Brain microvascular endothelial cell (primary cell): ENCODE measurements around the gene POLR3E.

ENCODE experiments used
- DNase-seq: peaks from one replicate; pipeline ENCODE4 v3.0.0-alpha.2; 2020
- H3K27ac ChIP-seq: fragments of 250-450 bp; sonication (Bioruptor Pico); 2 replicates; pipeline ENCODE4 v1.5.1; 2020; ENCODE audit warnings: mild to moderate bottlenecking, moderate library complexity
- H3K27me3 ChIP-seq: fragments of 250-450 bp; sonication (Bioruptor Pico); replicated peaks from 2 replicates; pipeline ENCODE4 v1.5.1; 2020; ENCODE audit warnings: mild to moderate bottlenecking
- H3K36me3 ChIP-seq: fragments of 250-450 bp; sonication (Bioruptor Pico); replicated peaks from 2 replicates; pipeline ENCODE4 v1.5.1; 2020; ENCODE audit warnings: mild to moderate bottlenecking
- H3K4me3 ChIP-seq: 2 replicates; pipeline ENCODE4 v1.5.1; 2011; ENCODE audit warnings: low read depth, mild to moderate bottlenecking, control low read depth, low read length, moderate library complexity
- in situ Hi-C: cut with HindIII; loops from 2 replicates; pipeline ENCODE4 v1.10.0; 2017; ENCODE audit warnings: low sequenced_read_pairs, low pct_ligation_motif_present
- TF ChIP-seq, protein P1 (sequence below): IDR thresholded peaks from 2 replicates; pipeline ENCODE4 v1.5.1; 2011; ENCODE audit warnings: low read depth, mild to moderate bottlenecking, moderate library complexity, low read length, control low read depth, inconsistent platforms; ENCODE audit errors: missing control alignments

POLR3E gene

DNA sequence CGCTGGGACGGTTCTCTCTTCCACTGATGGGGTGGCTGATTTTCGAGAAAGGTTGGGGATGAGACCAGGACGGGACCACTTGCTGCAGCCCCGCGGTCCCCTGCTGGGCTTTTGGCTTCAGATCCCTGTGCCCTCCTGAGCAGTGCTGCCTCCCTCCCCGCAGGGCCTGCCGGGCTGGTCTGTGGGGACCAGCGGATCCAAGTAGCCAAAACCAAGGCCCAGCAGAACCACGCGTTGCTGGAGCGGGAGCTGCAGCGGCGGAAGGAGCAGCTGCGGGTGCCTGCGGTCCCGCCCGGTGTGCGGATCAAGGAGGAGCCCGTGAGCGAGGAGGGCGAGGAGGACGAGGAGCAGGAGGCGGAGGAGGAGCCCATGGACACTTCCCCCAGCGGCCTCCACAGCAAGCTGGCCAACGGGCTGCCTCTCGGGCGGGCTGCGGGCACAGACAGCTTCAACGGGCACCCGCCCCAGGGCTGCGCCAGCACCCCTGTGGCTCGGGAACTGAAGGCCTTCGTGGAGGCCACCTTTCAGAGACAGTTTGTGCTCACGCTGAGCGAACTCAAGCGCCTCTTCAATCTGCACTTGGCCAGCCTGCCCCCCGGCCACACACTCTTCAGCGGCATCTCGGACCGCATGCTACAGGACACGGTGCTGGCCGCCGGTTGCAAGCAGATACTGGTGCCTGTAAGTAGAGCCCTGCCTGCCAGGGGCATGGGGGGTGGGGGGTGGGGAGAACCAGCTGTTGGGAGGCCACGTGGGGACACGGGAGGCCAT, 28.6 kb downstream of the POLR3E start:
- Histone ChIP-seq H3K27me3 (no peaks in the 10 kb centered on the region), H3K27ac (no peak overlapping the region), H3K36me3 (peaks cover 55% of the 10 kb centered on the region), H3K4me3 (no peak overlapping the region)
- in situ Hi-C loops, result no loop called here
- TF ChIP-seq, protein P1, sequence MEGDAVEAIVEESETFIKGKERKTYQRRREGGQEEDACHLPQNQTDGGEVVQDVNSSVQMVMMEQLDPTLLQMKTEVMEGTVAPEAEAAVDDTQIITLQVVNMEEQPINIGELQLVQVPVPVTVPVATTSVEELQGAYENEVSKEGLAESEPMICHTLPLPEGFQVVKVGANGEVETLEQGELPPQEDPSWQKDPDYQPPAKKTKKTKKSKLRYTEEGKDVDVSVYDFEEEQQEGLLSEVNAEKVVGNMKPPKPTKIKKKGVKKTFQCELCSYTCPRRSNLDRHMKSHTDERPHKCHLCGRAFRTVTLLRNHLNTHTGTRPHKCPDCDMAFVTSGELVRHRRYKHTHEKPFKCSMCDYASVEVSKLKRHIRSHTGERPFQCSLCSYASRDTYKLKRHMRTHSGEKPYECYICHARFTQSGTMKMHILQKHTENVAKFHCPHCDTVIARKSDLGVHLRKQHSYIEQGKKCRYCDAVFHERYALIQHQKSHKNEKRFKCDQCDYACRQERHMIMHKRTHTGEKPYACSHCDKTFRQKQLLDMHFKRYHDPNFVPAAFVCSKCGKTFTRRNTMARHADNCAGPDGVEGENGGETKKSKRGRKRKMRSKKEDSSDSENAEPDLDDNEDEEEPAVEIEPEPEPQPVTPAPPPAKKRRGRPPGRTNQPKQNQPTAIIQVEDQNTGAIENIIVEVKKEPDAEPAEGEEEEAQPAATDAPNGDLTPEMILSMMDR, result no peak
- DNase-seq, result no peak

GRCh38 chr16:22326369-22326652, 29.1 kb downstream of the POLR3E start:
- TF ChIP-seq, protein P1, result no peak
- Histone ChIP-seq H3K27me3 (no peaks in the 10 kb centered on the region), H3K36me3 (peaks cover 56% of the 10 kb centered on the region), H3K27ac (no peak overlapping the region), H3K4me3 (no peak overlapping the region)
- in situ Hi-C loops, result no loop called here
- no peak for DNase-seq

DNA sequence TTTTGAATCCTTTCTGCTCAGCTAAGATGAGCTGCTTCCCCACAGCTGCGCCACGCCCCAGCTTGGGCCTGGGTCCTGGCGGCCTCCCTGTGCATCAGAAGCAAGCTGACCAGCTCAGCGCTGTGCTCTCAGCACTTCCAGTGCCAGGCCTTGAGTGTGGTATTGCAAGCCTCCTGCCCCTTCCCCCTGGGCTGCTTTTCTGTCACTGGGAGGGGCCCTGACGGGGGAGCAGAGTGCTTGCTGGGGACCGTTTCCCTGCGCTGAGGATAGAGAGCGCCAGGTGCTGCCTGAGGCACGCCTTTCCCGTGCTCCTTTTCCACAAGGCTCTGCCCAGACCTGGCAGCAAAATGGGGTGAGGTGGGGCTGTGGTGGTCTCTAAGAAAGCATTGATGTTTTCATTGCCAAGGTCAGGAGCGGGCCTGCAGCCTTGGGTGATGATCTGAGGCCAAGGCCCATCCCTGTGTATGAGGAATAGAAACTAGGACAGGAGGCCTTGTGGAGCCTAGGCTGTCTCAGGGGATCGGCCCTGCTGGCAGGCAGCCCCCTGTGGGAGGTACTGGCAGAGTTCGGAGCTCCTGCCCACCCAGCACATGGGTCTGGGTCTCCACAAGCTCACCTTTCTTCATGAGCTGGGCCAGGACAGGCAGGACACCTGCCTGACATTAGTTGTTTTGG, 29.7 kb downstream of the POLR3E start:
- H3K27ac ChIP-seq, result no peak overlapping the region
- H3K36me3 ChIP-seq, result peaks cover 56% of the 10 kb centered on the region
- TF ChIP-seq, protein P1, result no peak
- H3K4me3 ChIP-seq, result no peak overlapping the region
- no peak for DNase-seq
- H3K27me3 ChIP-seq, result no peaks in the 10 kb centered on the region
- in situ Hi-C loops, result no loop called here

GRCh38 chr16:22327446-22327775, 30.2 kb downstream of the POLR3E start:
- peaks cover 58% of the 10 kb centered on the region for H3K36me3 ChIP-seq
- H3K27me3 ChIP-seq, result no peaks in the 10 kb centered on the region
- in situ Hi-C loops, result no loop called here
- no peak overlapping the region for H3K4me3 ChIP-seq
- H3K27ac ChIP-seq, result no peak overlapping the region
- no peak for DNase-seq
- TF ChIP-seq, protein P1, result no peak

DNA sequence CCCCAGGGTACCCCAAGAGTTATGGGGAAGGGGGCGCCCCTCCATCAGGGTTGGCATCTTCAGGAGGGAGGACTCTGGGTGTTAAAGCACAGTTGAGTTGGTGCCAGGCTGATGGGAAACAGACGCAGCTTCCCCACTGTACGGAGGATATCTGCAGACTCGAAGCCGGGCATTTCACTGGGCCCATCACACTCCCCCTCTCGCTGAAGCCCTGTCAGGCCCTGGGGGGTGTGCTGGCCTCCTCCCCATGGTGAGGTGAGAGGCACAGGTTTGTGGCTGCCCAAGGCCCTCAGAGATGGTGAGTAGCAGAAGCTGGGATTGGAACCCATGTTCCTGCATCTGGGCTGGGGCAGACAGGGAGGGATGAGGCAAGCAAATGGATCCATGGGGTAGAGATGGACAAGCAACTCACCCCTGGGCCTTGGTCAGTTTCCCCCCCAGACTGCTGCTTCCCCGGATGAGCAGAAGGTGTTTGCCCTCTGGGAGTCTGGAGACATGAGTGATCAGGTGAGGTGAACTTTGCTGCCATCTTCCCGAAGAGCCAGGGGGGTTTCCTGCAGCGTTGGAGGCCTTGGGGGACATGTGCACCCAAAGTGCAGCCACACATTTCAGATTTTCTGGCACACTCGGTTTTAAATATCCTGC, 31.0 kb downstream of the POLR3E start:
- TF ChIP-seq, protein P1, result no peak
- Histone ChIP-seq H3K4me3 (no peak overlapping the region), H3K27me3 (no peaks in the 10 kb centered on the region), H3K36me3 (peaks cover 61% of the 10 kb centered on the region), H3K27ac (no peak overlapping the region)
- in situ Hi-C loops, result no loop called here
- DNase-seq, result no peak
